BLaER1 treated with 17β-estradiol and CSF1 and Interleukin-3, amounts not matched to agents 10 nM and 100 nM (cell line): Measurements from ENCODE around the gene PCDHB3.
"Not testable (repeated sequence)": the region's sequence is repeated elsewhere in the genome, so short reads cannot be mapped to it uniquely, and the experiment has no call there.

Experiments used
- H3K27ac ChIP-seq, 11 experiments: shearing (Covaris generic); formaldehyde crosslinking; 2 replicates each; pipeline ENCODE4 v1.8.1; 2022
- H3K27me3 ChIP-seq, 11 experiments: shearing (Covaris generic); formaldehyde crosslinking; 2 replicates each; pipeline ENCODE4 v1.8.1; 2022
- H3K36me3 ChIP-seq, 11 experiments: shearing (Covaris generic); formaldehyde crosslinking; 2 replicates each; pipeline ENCODE4 v1.8.1; 2022
- H3K4me1 ChIP-seq, 10 experiments: shearing (Covaris generic); formaldehyde crosslinking; 2 replicates each; pipeline ENCODE4 v1.8.1; 2022
- H3K4me2 ChIP-seq, 11 experiments: shearing (Covaris generic); formaldehyde crosslinking; 2 replicates each; pipeline ENCODE4 v1.8.1; 2022
- H3K4me3 ChIP-seq, 10 experiments: shearing (Covaris generic); formaldehyde crosslinking; 2 replicates each; pipeline ENCODE4 v1.8.1; 2022
- H3K9ac ChIP-seq, 11 experiments: shearing (Covaris generic); formaldehyde crosslinking; 2 replicates each; pipeline ENCODE4 v1.8.1; 2022
- H3K9me3 ChIP-seq, 11 experiments: shearing (Covaris generic); formaldehyde crosslinking; replicated peaks in 1 of 11; 2 replicates each; pipeline ENCODE4 v1.8.1; 2022
- H4K20me1 ChIP-seq, 11 experiments: shearing (Covaris generic); formaldehyde crosslinking; 2 replicates each; pipeline ENCODE4 v1.8.1; 2022
- Cebpa-rat ChIP-seq, 11 experiments: shearing (Covaris generic); IDR thresholded peaks; 2 replicates each; pipeline ENCODE4 v1.8.1; 2022

The PCDHB3 gene

GRCh38 chr5:141100243-141100805 lies at the start of gene PCDHB3:
Gene PCDHB3, plus strand, starts transcription at chr5:141100473. Its CDS starts 177 bp downstream, at chr5:141100650.
- H3K9ac ChIP-seq, result no peak within 1 kb of the TSS
- H3K27me3 ChIP-seq, result no peaks in the 10 kb centered on the region
- H3K4me3 ChIP-seq, result peak within 1 kb of the TSS in 1 of 10 experiments; percentile 24; a peak in 1 of 20 replicates
- H3K27ac ChIP-seq, result no peak within 1 kb of the TSS
- no peaks in the 10 kb centered on the region for H3K36me3 ChIP-seq
- peaks cover 27 to 46% (median 35%) of the 10 kb centered on the region in 11 experiments; a peak in 21 of 22 replicates for H3K9me3 ChIP-seq
- TF ChIP-seq Cebpa-rat (IDR thresholded peaks at IDR 0.05), result no peak
- no peak within 1 kb of the TSS for H3K4me2 ChIP-seq
- no peaks in the 10 kb centered on the region for H3K4me1 ChIP-seq
- H4K20me1 ChIP-seq, result no peaks in the 10 kb centered on the region

GRCh38 chr5:141050622-141051520 lies 49.4 kb upstream of the PCDHB3 start, which contains the start of gene PCDHB1:
Gene PCDHB1, plus strand, starts transcription at chr5:141051374. Its CDS starts 97 bp downstream, at chr5:141051471.
- Histone ChIP-seq H4K20me1 (no peaks in the 10 kb centered on the region), H3K9ac (no peak within 1 kb of the TSS)

GRCh38 chr5:141051521-141051866 lies 48.8 kb upstream of the PCDHB3 start:
- Histone ChIP-seq H3K27ac (no peak overlapping the region), H3K9me3 (peaks cover 0 to 27% (median 11%) of the 10 kb centered on the region in 11 experiments; a peak in 13 of 22 replicates), H3K4me2 (no peak overlapping the region), H3K4me1 (peaks cover 0 to 10% (median 0%) of the 10 kb centered on the region in 10 experiments; a peak in 1 of 20 replicates), H3K36me3 (no peaks in the 10 kb centered on the region), H3K27me3 (no peaks in the 10 kb centered on the region), H4K20me1 (no peaks in the 10 kb centered on the region), H3K4me3 (no peak overlapping the region), H3K9ac (no peak overlapping the region)
- no peak for TF ChIP-seq Cebpa-rat (IDR thresholded peaks at IDR 0.05)

More at GRCh38 chr5:141050622-141051520, 49.4 kb upstream of the PCDHB3 start, which contains the start of gene PCDHB1:
- Histone ChIP-seq H3K27ac (no peak within 1 kb of the TSS), H3K36me3 (no peaks in the 10 kb centered on the region), H3K4me3 (no peak within 1 kb of the TSS), H3K27me3 (no peaks in the 10 kb centered on the region), H3K9me3 (peaks cover 0 to 27% (median 11%) of the 10 kb centered on the region in 11 experiments; a peak in 13 of 22 replicates), H3K4me1 (peaks cover 0 to 10% (median 0%) of the 10 kb centered on the region in 10 experiments; a peak in 1 of 20 replicates), H3K4me2 (no peak within 1 kb of the TSS)
- no peak for TF ChIP-seq Cebpa-rat (IDR thresholded peaks at IDR 0.05)

GRCh38 chr5:141077826-141078225 lies 22.4 kb upstream of the PCDHB3 start:
- H3K27ac ChIP-seq, result no peak overlapping the region
- no peak overlapping the region for H3K4me3 ChIP-seq
- no peaks in the 10 kb centered on the region for H3K4me1 ChIP-seq
- no peak for TF ChIP-seq Cebpa-rat (IDR thresholded peaks at IDR 0.05)
- no peak overlapping the region for H3K4me2 ChIP-seq
- no peaks in the 10 kb centered on the region for H3K36me3 ChIP-seq
- H4K20me1 ChIP-seq, result no peaks in the 10 kb centered on the region
- no peak overlapping the region for H3K9ac ChIP-seq
- no peaks in the 10 kb centered on the region for H3K27me3 ChIP-seq
- peaks cover 11 to 25% (median 18%) of the 10 kb centered on the region in 11 experiments; a peak in 19 of 22 replicates for H3K9me3 ChIP-seq

GRCh38 chr5:141082228-141082627 lies 18.0 kb upstream of the PCDHB3 start:
- H3K27me3 ChIP-seq, result no peaks in the 10 kb centered on the region
- no peaks in the 10 kb centered on the region for H3K4me1 ChIP-seq
- H3K9ac ChIP-seq, result no peak overlapping the region
- no peaks in the 10 kb centered on the region for H4K20me1 ChIP-seq
- no peak for TF ChIP-seq Cebpa-rat (IDR thresholded peaks at IDR 0.05)
- no peaks in the 10 kb centered on the region for H3K36me3 ChIP-seq
- H3K4me3 ChIP-seq, result no peak overlapping the region
- no peak overlapping the region for H3K27ac ChIP-seq
- H3K9me3 ChIP-seq, result peaks cover 11 to 18% (median 13%) of the 10 kb centered on the region in 11 experiments; a peak in 19 of 22 replicates
- H3K4me2 ChIP-seq, result no peak overlapping the region

- H3K27me3 ChIP-seq, result no peaks in the 10 kb centered on the region; a peak in 1 of 22 replicates
- H4K20me1 ChIP-seq, result no peaks in the 10 kb centered on the region
- H3K4me1 ChIP-seq, result no peaks in the 10 kb centered on the region
- no peak overlapping the region for H3K4me2 ChIP-seq
- TF ChIP-seq Cebpa-rat (IDR thresholded peaks at IDR 0.05), result no peak
- H3K27ac ChIP-seq, result no peak overlapping the region
- H3K4me3 ChIP-seq, result no peak overlapping the region
- H3K36me3 ChIP-seq, result no peaks in the 10 kb centered on the region
- H3K9ac ChIP-seq, result no peak overlapping the region
- no peaks in the 10 kb centered on the region for H3K9me3 ChIP-seq
Observed at GRCh38 chr5:141084487-141084989, 15.7 kb upstream of the PCDHB3 start.

- H3K36me3 ChIP-seq, result no peaks in the 10 kb centered on the region
- peaks cover 15 to 28% (median 19%) of the 10 kb centered on the region in 11 experiments; a peak in 19 of 22 replicates for H3K9me3 ChIP-seq
- no peak within 1 kb of the TSS for H3K9ac ChIP-seq
- no peaks in the 10 kb centered on the region for H3K4me1 ChIP-seq
- no peak within 1 kb of the TSS for H3K27ac ChIP-seq
- H3K4me2 ChIP-seq, result no peak within 1 kb of the TSS
- no peak within 1 kb of the TSS for H3K4me3 ChIP-seq
- TF ChIP-seq Cebpa-rat (IDR thresholded peaks at IDR 0.05), result no peak
- H3K27me3 ChIP-seq, result no peaks in the 10 kb centered on the region
- H4K20me1 ChIP-seq, result no peaks in the 10 kb centered on the region
Observed at GRCh38 chr5:141094481-141095262, 5.6 kb upstream of the PCDHB3 start, which contains the start of gene PCDHB2. Gene PCDHB2, plus strand, starts transcription at chr5:141094615. Its CDS starts 176 bp downstream, at chr5:141094791.

GRCh38 chr5:141095263-141095641 lies 5.0 kb upstream of the PCDHB3 start:
- Histone ChIP-seq H3K4me1 (no peaks in the 10 kb centered on the region), H3K27ac (no peak overlapping the region), H3K9me3 (peaks cover 16 to 31% (median 21%) of the 10 kb centered on the region in 11 experiments; a peak in 19 of 22 replicates), H3K36me3 (no peaks in the 10 kb centered on the region), H3K4me2 (no peak overlapping the region), H4K20me1 (no peaks in the 10 kb centered on the region), H3K9ac (no peak overlapping the region), H3K4me3 (no peak overlapping the region), H3K27me3 (no peaks in the 10 kb centered on the region)
- no peak for TF ChIP-seq Cebpa-rat (IDR thresholded peaks at IDR 0.05)

GRCh38 chr5:141096181-141096580 lies 4.1 kb upstream of the PCDHB3 start:
- peaks cover 25 to 41% (median 31%) of the 10 kb centered on the region in 11 experiments; a peak in 21 of 22 replicates for H3K9me3 ChIP-seq
- not testable (repeated sequence) for H3K27ac ChIP-seq, H3K9ac ChIP-seq, H3K4me1 ChIP-seq, H4K20me1 ChIP-seq, H3K4me3 ChIP-seq, H3K36me3 ChIP-seq, H3K27me3 ChIP-seq, H3K4me2 ChIP-seq

GRCh38 chr5:141096586-141096985 lies 3.7 kb upstream of the PCDHB3 start:
- not testable (repeated sequence) for H3K4me3 ChIP-seq, H3K36me3 ChIP-seq, H3K4me2 ChIP-seq, H3K27ac ChIP-seq, H4K20me1 ChIP-seq, H3K9ac ChIP-seq, H3K27me3 ChIP-seq, H3K4me1 ChIP-seq
- peaks cover 29 to 45% (median 35%) of the 10 kb centered on the region in 11 experiments; a peak in 21 of 22 replicates for H3K9me3 ChIP-seq
